NB4 (cell line): ENCODE data around the gene PRPF6.

Source experiments
- POLR2A ChIP-seq: IDR thresholded peaks from 2 replicates; pipeline ENCODE4 v1.6.1; 2011; ENCODE audit warnings: mild to moderate bottlenecking; ENCODE audit not compliant: insufficient read length; ENCODE audit errors: extremely low read depth
- TF ChIP-seq, protein P1 (sequence below): IDR thresholded peaks from one replicate; pipeline ENCODE4 v1.5.1; 2012; ENCODE audit warnings: low read depth, low read length
- TF ChIP-seq, protein P2 (sequence below): IDR thresholded peaks from 2 replicates; pipeline ENCODE4 v1.6.1; 2011; ENCODE audit warnings: low read depth, low read length

DNA sequence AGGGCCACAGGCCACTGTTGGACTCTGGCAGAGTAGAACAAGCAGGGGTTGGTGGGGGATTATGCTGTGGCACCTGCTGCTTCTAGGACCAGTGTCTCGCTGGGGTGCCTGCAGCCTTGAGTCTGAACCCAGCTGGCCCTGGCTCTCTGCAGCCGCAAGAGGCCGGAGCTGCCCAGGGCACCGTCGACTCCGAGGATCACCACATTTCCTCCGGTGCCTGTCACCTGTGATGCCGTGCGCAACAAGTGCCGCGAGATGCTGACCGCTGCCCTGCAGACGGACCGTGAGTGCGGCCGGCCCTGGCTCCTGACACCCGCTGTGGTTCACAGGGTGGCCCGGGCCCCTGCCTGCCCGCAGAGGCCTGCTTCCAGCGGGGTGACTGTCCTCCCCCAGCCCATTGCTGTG lies 88.3 kb downstream of the PRPF6 start:
- TF ChIP-seq, protein P1, sequence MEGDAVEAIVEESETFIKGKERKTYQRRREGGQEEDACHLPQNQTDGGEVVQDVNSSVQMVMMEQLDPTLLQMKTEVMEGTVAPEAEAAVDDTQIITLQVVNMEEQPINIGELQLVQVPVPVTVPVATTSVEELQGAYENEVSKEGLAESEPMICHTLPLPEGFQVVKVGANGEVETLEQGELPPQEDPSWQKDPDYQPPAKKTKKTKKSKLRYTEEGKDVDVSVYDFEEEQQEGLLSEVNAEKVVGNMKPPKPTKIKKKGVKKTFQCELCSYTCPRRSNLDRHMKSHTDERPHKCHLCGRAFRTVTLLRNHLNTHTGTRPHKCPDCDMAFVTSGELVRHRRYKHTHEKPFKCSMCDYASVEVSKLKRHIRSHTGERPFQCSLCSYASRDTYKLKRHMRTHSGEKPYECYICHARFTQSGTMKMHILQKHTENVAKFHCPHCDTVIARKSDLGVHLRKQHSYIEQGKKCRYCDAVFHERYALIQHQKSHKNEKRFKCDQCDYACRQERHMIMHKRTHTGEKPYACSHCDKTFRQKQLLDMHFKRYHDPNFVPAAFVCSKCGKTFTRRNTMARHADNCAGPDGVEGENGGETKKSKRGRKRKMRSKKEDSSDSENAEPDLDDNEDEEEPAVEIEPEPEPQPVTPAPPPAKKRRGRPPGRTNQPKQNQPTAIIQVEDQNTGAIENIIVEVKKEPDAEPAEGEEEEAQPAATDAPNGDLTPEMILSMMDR: no peak
- no peak for TF ChIP-seq POLR2A
- TF ChIP-seq, protein P2, sequence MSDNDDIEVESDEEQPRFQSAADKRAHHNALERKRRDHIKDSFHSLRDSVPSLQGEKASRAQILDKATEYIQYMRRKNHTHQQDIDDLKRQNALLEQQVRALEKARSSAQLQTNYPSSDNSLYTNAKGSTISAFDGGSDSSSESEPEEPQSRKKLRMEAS: no peak
